Measurements from ENCODE around the gene MYL9.

MYL9 gene

GRCh38 chr20:36569847-36570429 lies 28.6 kb downstream of the MYL9 start:
- no peak overlapping the region for H3K4me3 ChIP-seq
- no peak overlapping the region for H3K27ac ChIP-seq
- no peak for TF ChIP-seq CTCF (IDR thresholded peaks at IDR 0.05)
- no peak for DNase-seq (ENCODE audit: low spot score)

- Histone ChIP-seq H3K27ac (peak overlapping the region; percentile 79 to 92), H3K4me3 (no peak overlapping the region)
- no peak for TF ChIP-seq CTCF (IDR thresholded peaks at IDR 0.05)
- DNase-seq (ENCODE audit: low spot score), result no peak
Measured at GRCh38 chr20:36571564-36572504, 30.5 kb downstream of the MYL9 start.

- Histone ChIP-seq H3K27ac (peak overlapping the region; percentile 79 to 92), H3K4me3 (peak overlapping the region; percentile 86)
- DNase-seq (ENCODE audit: low spot score), result no peak
- TF ChIP-seq CTCF (IDR thresholded peaks at IDR 0.05), result no peak
Measured at GRCh38 chr20:36572701-36573102, 31.4 kb downstream of the MYL9 start.

GRCh38 chr20:36573103-36573797 lies 31.9 kb downstream of the MYL9 start, which contains the start of gene TGIF2:
TSS of gene TGIF2 (plus strand) at chr20:36573597. CDS start at chr20:36578775, 5,178 bp downstream.
- peak; percentile 90 for DNase-seq (ENCODE audit: low spot score)
- Histone ChIP-seq H3K4me3 (peak within 1 kb of the TSS; percentile 86), H3K27ac (peak within 1 kb of the TSS; percentile 79 to 92)
- no peak for TF ChIP-seq CTCF (IDR thresholded peaks at IDR 0.05)

- Histone ChIP-seq H3K4me3 (peak overlapping the region; percentile 86), H3K27ac (peak overlapping the region; percentile 79 to 92)
- DNase-seq (ENCODE audit: low spot score), result no peak
- TF ChIP-seq CTCF (IDR thresholded peaks at IDR 0.05), result no peak
Measured at GRCh38 chr20:36573798-36574365, 32.6 kb downstream of the MYL9 start.

- peak overlapping the region; percentile 86 for H3K4me3 ChIP-seq
- H3K27ac ChIP-seq, result peak overlapping the region; percentile 79 to 92
- TF ChIP-seq CTCF (IDR thresholded peaks at IDR 0.05), result no peak
- peak; percentile 82 for DNase-seq (ENCODE audit: low spot score)
Measured at GRCh38 chr20:36574366-36575135, 33.2 kb downstream of the MYL9 start.
